BLaER1 treated with 17β-estradiol and CSF1 and Interleukin-3, amounts not matched to agents 10 nM and 100 nM (cell line): ENCODE data around the gene FOXF1.

Experiments
- H3K27ac ChIP-seq, 11 experiments: shearing (Covaris generic); formaldehyde crosslinking; 2 replicates each; pipeline ENCODE4 v1.8.1; 2022
- H3K27me3 ChIP-seq, 11 experiments: shearing (Covaris generic); formaldehyde crosslinking; 2 replicates each; pipeline ENCODE4 v1.8.1; 2022
- H3K36me3 ChIP-seq, 11 experiments: shearing (Covaris generic); formaldehyde crosslinking; 2 replicates each; pipeline ENCODE4 v1.8.1; 2022
- H3K4me1 ChIP-seq, 10 experiments: shearing (Covaris generic); formaldehyde crosslinking; 2 replicates each; pipeline ENCODE4 v1.8.1; 2022
- H3K4me2 ChIP-seq, 11 experiments: shearing (Covaris generic); formaldehyde crosslinking; 2 replicates each; pipeline ENCODE4 v1.8.1; 2022
- H3K4me3 ChIP-seq, 10 experiments: shearing (Covaris generic); formaldehyde crosslinking; 2 replicates each; pipeline ENCODE4 v1.8.1; 2022
- H3K9ac ChIP-seq, 11 experiments: shearing (Covaris generic); formaldehyde crosslinking; 2 replicates each; pipeline ENCODE4 v1.8.1; 2022
- H3K9me3 ChIP-seq, 11 experiments: shearing (Covaris generic); formaldehyde crosslinking; replicated peaks in 1 of 11; 2 replicates each; pipeline ENCODE4 v1.8.1; 2022
- H4K20me1 ChIP-seq, 11 experiments: shearing (Covaris generic); formaldehyde crosslinking; 2 replicates each; pipeline ENCODE4 v1.8.1; 2022
- Cebpa-rat ChIP-seq, 11 experiments: shearing (Covaris generic); IDR thresholded peaks; 2 replicates each; pipeline ENCODE4 v1.8.1; 2022

Gene FOXF1

DNA sequence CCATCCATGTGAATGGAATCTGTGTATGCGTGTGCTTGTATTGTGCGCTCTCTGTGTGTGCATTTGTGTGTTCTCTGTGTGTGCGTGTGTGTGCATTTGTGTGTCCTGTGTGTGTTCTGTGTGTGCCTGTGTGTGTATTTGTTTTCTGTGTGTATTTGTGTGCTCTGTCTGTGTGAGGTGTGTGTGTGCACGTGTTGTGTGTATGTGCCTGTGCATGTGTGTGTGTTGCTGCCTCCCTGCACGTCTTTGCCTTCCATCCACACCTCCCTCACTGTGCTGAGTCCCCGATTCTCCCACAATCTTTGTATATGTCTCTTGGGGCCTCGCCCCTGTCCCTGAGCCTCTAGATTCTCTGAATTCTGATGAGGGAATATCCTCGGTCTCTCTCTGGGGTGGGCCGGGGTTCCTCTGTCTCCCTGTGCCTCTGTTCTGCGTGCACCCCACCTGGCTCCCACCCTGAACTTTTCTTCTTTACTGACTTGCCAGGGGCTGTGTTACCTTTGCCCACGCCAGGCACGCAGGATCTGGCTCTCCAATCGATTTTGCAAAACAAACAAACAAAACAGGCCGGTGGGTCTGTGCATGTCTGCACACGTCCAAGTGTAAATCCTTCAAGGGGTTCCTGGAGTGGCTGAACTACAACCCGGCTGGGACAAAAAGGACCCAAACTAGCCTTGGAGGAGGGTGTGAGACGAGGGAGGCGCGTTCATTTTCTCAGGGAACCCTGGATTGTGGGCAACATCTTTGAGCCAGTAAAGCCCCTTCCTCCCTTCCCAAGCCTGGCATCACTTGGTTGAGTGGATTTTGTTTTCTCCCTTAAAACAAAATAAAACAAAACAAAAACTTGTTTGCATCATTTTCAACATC lies 8.1 kb upstream of the FOXF1 start:
- Histone ChIP-seq H3K4me1 (peaks cover 0 to 11% (median 9%) of the 10 kb centered on the region in 10 experiments; a peak in 13 of 20 replicates), H3K36me3 (no peaks in the 10 kb centered on the region), H3K27me3 (peaks cover 100% of the 10 kb centered on the region in 11 experiments)

DNA sequence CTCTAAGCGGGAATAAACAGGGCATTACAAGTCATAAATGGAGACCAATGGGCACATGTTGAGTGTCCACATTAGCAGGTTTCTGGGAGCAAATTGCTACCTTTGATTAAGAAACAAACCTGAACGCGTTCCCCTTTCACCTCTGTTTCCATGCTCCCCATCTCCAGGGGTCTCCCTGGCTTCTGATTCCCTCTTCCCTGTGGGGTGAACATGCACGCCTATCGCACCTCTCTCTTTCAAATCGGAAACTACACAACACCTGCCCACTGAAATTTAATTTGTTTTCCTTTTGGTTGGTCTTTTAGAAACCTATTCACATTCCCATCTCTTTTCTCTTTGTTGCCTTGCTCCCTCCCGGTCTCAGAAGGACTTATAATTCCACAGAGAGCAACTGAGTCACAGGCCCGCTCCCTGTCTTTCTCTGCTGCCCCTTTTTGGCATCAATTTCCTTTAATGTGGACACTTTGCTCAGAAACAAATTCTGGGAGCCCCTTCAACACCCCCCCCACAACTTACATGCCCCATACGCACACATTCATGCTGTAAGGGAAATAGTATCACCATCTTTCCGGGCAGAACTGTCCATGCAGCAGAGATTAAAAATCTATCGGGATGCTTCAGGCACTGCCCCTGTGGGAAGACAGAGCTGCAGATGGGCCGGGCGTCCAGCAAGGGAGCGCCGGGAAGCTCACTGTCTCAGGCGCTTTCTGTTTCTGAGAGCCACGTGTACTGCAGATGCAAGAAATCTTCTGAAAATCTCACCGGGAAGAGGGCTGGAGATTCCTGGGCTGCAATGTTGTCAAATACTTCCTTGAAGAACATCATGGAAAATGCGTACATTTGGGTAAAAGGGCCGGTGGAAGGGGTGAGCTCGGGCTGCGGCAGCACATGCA lies 7.2 kb upstream of the FOXF1 start:
- Histone ChIP-seq H3K9ac (no peak overlapping the region), H3K4me1 (peaks cover 0 to 11% (median 9%) of the 10 kb centered on the region in 10 experiments; a peak in 13 of 20 replicates), H3K4me2 (no peak overlapping the region), H3K27ac (no peak overlapping the region), H3K27me3 (peaks cover 100% of the 10 kb centered on the region in 11 experiments), H3K36me3 (no peaks in the 10 kb centered on the region), H4K20me1 (peaks cover 0 to 100% (median 97%) of the 10 kb centered on the region in 11 experiments; a peak in 17 of 22 replicates), H3K4me3 (no peak overlapping the region), H3K9me3 (no peaks in the 10 kb centered on the region)
- TF ChIP-seq Cebpa-rat (IDR thresholded peaks at IDR 0.05), result no peak

More for the DNA sequence above, 8.1 kb upstream of the FOXF1 start:
- no peak overlapping the region for H3K27ac ChIP-seq
- no peak overlapping the region for H3K4me2 ChIP-seq
- no peak overlapping the region for H3K9ac ChIP-seq
- peaks cover 0 to 93% (median 89%) of the 10 kb centered on the region in 11 experiments; a peak in 17 of 22 replicates for H4K20me1 ChIP-seq
- TF ChIP-seq Cebpa-rat (IDR thresholded peaks at IDR 0.05), result no peak
- H3K4me3 ChIP-seq, result no peak overlapping the region
- H3K9me3 ChIP-seq, result no peaks in the 10 kb centered on the region

DNA sequence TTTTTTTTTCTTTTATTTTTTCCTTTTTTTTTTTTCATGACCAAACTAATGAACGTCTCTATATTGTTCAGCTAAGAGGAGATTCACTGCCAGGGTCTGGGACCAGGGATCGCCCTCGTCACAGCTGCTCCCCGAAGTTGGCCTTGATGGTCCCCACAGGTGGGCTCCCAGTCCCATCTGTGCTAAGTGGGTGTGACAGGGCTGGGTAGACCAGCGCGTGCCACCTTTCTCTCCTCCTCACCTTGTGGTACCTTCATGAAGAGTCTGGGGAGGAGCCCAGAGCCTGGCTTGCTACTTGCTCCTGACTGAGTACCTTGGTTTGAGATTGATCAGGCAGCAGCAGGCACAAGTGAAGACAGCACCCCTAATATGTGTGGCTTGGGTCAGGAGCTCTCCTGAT lies 6.5 kb upstream of the FOXF1 start:
- H4K20me1 ChIP-seq, result peaks cover 0 to 100% (median 97%) of the 10 kb centered on the region in 11 experiments; a peak in 17 of 22 replicates
- H3K27ac ChIP-seq, result no peak overlapping the region
- H3K4me2 ChIP-seq, result no peak overlapping the region
- no peak overlapping the region for H3K4me3 ChIP-seq
- no peaks in the 10 kb centered on the region for H3K9me3 ChIP-seq
- H3K36me3 ChIP-seq, result no peaks in the 10 kb centered on the region
- H3K27me3 ChIP-seq, result peaks cover 100% of the 10 kb centered on the region in 11 experiments
- TF ChIP-seq Cebpa-rat (IDR thresholded peaks at IDR 0.05), result no peak
- H3K9ac ChIP-seq, result no peak overlapping the region
- H3K4me1 ChIP-seq, result peaks cover 4 to 17% (median 14%) of the 10 kb centered on the region in 10 experiments; a peak in 17 of 20 replicates

DNA sequence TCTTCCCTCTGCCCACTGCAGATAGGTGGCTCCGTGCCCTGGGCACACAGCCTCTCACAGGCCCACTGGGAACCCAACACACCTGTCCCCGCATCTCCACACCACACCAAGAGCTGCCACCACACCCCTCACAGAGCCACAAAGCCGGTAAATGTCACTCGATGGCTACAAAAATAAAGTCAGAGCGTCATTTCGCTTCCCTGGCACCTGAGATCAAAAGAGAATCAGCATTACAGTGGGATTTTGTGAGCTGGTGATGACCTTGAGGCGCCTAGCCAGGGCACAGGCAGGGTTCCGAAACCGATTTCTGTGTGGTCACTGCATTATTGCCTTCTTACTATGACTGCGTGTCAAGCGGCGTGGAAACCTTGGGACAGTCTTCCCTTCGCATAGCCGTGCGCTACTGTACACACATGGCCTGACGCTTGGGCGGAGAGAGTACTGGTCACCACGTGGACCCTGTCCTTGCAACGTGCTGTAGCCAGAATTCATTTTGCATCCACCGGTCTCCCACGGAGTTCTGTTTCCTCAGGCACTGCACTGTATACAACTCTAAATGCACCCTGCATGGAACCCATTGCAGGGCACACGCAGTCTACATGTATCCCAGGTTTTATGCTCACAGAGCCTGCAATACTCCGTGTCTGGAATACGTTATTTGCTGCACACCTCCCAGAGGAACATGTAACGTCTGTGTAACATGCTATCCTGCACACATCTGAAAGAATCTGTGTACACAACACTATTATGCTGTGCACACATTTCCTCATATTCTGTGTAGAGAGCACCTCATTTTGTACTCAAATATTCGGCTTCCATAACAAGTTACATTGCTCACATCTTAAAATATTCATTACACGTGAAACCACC lies 5.8 kb upstream of the FOXF1 start:
- Histone ChIP-seq H3K27me3 (peaks cover 100% of the 10 kb centered on the region in 11 experiments), H3K4me1 (peaks cover 6 to 24% (median 20%) of the 10 kb centered on the region in 10 experiments; a peak in 18 of 20 replicates), H3K4me2 (peak overlapping the region in 4 of 11 experiments; percentile 52 to 80 (median 62); a peak in 6 of 22 replicates), H3K27ac (no peak overlapping the region), H3K36me3 (no peaks in the 10 kb centered on the region), H3K4me3 (0 out of 20 replicates have a peak overlapping the region, but pooled peaks of 1 of the 10 experiments have one; percentile 31), H3K9ac (no peak overlapping the region), H3K9me3 (no peaks in the 10 kb centered on the region), H4K20me1 (peaks cover 0 to 100% (median 93%) of the 10 kb centered on the region in 11 experiments; a peak in 17 of 22 replicates)
- no peak for TF ChIP-seq Cebpa-rat (IDR thresholded peaks at IDR 0.05)

DNA sequence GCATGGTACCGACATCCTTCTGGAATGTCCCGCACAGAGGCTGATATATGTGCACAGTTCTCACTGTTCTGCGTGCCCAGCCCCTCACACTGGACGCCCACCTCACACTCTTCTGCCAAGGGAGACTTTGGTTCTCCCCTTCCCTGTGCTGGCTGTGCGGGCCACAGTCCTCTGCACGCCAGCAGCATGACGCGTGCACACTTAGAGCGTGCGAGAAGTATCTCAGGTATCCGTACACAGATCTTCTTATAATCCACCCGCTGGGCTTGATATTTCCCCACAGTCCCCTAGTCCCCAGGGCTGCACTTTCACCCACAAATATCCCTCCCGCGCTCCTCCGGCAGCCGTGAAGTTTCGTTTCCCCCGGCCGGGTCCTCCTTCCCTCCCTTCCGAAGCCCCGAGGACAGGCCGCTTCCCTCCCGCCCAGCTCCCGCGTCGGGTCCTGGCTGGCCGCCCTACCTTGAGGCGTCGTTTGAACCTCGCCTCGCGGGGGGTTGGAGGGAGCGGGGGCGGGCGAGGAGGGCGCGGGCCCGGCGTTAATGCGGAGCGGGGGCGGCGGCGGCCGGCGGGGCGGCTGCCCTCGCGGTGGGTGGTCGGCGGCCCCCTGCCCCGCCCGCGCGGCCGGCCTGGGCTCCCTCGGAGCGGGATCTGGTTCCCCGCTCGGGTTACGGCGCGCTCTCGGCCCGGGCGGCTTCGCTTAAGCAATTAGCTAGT lies 5.0 kb upstream of the FOXF1 start:
- peaks cover 6 to 30% (median 23%) of the 10 kb centered on the region in 10 experiments; a peak in 19 of 20 replicates for H3K4me1 ChIP-seq
- H3K27me3 ChIP-seq, result peaks cover 100% of the 10 kb centered on the region in 11 experiments
- no peak for TF ChIP-seq Cebpa-rat (IDR thresholded peaks at IDR 0.05)
- H3K9ac ChIP-seq, result peak overlapping the region in 2 of 11 experiments; percentile 5 to 43; a peak in 1 of 22 replicates
- peak overlapping the region; percentile 14 to 80 (median 55) for H3K4me2 ChIP-seq
- H3K9me3 ChIP-seq, result no peaks in the 10 kb centered on the region
- H3K4me3 ChIP-seq, result peak overlapping the region in 7 of 10 experiments; percentile 14 to 46 (median 31); a peak in 8 of 20 replicates
- no peak overlapping the region for H3K27ac ChIP-seq
- no peaks in the 10 kb centered on the region for H3K36me3 ChIP-seq
- H4K20me1 ChIP-seq, result peaks cover 0 to 98% (median 88%) of the 10 kb centered on the region in 11 experiments; a peak in 17 of 22 replicates

DNA sequence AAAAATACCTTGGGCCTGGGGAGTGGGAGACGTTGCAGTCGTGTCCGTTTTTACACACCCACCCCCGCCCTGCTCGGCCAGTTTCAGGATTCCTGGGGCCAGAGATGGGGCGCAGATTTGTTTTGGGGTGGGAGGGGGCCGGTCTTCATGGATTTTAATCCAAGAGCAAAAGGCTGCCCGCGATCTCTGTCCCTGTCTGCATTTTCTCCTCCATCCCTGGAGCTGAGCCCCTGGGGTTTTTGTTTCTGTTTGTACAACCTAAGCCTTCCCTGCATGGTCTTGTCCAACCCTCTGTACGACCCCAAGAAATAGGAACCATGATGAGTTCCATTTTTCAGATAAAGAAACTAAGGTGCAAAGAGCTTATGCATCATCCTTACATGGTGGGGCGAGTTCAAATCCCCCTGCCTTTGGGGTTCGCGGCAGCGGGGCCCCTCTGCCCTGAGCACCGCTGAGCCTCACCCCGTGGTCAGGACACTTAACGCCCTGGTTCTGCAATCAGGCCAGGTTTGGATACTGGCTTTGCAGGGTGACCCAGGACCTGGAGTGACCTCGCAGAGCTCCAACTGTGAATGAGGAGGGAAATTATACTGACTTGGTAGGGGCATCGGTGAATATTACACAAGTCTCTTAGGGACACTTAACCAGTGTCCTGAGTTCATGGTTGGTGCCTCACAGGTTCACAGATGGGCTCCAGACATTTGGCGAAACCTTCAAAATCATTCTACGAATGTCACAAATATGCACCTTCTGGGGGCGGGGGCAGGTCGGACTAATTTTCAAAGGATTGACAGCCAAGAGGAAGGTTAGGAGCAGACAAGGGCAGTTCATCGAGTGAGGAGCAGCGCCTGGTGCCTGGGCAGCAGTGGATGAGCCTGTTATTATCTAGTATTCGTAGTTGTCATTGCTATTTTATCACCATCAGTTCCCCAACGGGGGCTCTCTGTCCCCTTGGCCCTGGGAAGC lies 4.1 kb upstream of the FOXF1 start:
- no peak for TF ChIP-seq Cebpa-rat (IDR thresholded peaks at IDR 0.05)
- Histone ChIP-seq H3K27ac (no peak overlapping the region), H3K9me3 (no peaks in the 10 kb centered on the region), H3K4me1 (peaks cover 6 to 35% (median 28%) of the 10 kb centered on the region in 10 experiments; a peak in 19 of 20 replicates), H4K20me1 (peaks cover 0 to 98% (median 88%) of the 10 kb centered on the region in 11 experiments; a peak in 17 of 22 replicates), H3K9ac (peak overlapping the region in 2 of 11 experiments; percentile 5 to 43; a peak in 1 of 22 replicates), H3K27me3 (peaks cover 100% of the 10 kb centered on the region in 11 experiments), H3K4me3 (peak overlapping the region in 6 of 10 experiments; percentile 22 to 46 (median 31); a peak in 7 of 20 replicates), H3K4me2 (peak overlapping the region; percentile 14 to 80 (median 55); a peak in 21 of 22 replicates), H3K36me3 (no peaks in the 10 kb centered on the region)
